NCI-H1417 (cell line): Measurements from ENCODE around the gene OR5K2.

ENCODE experiments used
- DNase-seq, 3 experiments: peaks; one replicate each; lab custom pipeline; 2025; lab: John Stamatoyannopoulos, UW

OR5K2 gene

GRCh38 chr3:98497381-98497780, at the start of gene OR5K2:
TSS of gene OR5K2 (plus strand) at chr3:98497681. CDS start at chr3:98497681, 0 bp downstream.
- DNase-seq: no peak

DNA sequence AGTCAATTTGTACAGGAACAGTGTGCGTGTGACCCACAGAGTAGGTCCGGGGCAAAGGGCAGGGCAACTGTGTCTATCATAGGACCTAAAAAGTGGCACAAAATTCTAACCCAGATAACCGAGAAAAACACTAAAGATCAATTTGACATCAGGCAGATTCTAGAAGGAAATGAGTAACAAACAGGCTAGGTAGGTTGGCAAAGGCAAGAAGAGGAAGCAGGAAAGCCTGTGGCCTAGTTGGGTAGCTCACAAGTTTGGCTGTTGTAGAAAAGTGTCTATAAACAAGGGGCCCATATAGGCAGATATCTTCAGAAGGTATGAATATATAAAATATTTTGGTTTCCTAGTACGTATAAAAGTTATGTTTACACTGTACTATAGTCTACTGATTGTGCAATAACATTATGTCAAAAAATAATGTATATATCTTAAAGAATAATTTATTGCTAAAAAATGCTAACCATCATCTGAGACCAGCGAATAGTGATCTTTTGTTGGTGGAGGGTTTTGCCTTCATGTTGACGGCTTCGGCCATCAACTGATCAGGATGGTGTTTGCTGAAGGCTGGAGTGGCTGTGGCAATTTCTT, 47.8 kb upstream of the OR5K2 start:
- DNase-seq: no peak

GRCh38 chr3:98450372-98450771, 47.1 kb upstream of the OR5K2 start:
- no peak for DNase-seq

- DNase-seq: no peak
These were observed 43.7 kb upstream of the OR5K2 start for GRCh38 chr3:98453827-98454226.

DNA sequence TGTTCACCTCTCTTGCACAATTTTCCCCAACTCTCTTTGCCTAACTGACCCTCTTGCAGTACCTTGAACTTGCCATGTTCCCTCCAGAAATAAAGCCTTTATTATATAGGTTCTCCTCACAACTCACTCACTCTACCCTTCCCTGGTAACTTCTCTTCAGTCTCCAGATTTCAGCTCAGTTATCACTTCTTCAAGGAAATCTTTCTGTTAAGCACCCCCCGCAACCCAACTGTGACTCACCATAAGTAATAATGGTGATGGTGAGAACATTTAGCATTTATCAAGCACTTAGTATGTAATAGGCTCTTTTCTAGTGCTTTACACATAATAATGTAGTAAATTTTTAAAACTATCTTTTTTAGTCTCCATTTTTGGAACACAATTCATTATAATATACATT, 42.6 kb upstream of the OR5K2 start:
- no peak for DNase-seq

- no peak for DNase-seq
These were observed 39.9 kb upstream of the OR5K2 start for GRCh38 chr3:98457543-98457942.

DNA sequence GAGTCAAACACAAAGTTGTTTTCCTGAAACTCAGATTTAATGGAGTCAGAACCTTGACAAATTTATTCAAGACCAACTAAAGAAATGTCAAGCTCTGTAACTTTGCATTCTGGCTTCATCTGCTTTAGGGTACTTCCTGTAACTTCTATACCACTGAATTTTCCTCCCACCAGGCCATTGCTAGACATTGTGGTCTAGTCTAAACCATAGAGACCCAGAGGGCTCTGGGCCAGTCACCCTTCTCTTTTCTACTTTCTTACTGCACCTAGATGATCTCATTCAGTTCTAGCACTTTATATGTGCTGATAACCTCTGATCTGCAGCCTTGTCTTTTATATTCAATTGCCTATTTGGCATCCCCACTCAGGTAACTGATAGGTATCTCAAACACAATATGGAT, 37.3 kb upstream of the OR5K2 start:
- DNase-seq: no peak

DNA sequence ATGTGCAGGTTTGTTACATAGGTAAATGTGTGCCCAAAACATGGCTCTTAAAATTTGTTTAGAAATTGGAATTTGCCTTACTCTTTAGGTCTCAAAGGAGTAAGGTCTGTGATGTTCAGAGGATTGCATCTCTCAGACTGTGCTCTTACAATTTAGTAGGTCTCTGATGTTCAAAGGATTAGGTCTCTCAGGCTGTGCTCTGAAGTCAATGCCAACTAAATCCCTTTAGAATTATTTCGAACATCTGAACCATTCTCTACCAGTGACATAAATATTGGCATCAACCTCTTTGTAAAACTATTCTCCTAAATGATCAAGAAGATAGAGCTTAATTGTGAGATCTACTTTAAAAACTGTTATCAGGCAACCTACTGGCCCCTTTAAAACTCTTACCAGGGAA, 34.6 kb upstream of the OR5K2 start, which contains the start of gene OR5K1:
Gene OR5K1 (plus strand): TSS at position 301 of the 400 bp plus-strand sequence. CDS start 6,376 bp downstream, outside the sequence.
- DNase-seq: no peak

DNA sequence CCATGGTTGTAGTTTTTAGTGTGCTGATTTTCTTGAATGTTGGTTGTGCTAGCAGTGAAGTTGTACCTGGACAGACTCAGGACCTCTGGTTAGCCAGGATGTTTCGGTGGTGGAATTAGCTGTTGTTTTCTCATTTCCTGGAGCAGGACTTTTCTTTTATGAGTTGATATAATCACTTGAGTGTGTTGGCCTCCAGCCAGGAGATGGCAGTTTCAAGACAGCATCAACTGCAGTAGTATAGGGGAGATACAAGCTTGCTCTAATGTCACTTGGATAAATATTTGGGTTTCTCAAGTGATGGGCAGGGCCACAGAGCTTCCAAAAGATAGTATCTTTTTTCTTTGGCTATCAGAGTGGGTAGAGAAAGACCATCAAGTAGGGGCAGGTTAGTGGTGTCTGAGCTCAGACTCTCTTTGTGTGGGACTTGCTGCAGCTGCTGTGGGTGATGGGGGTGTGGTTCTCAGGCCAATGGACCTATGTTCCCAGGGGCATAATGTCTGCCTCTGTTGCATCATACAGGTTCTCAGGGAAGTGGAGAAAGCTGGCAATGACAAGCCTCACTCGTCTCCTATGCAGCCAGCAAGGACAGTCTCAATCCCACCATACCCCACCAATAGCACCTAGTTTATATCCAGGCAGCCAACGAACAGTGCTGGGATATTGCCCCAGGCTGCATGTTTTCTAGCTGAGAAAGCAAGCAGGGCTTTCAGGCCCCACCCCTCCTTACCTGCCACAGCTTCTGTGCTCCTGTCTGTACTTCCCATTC, 14.6 kb upstream of the OR5K2 start:
- DNase-seq: no peak

DNA sequence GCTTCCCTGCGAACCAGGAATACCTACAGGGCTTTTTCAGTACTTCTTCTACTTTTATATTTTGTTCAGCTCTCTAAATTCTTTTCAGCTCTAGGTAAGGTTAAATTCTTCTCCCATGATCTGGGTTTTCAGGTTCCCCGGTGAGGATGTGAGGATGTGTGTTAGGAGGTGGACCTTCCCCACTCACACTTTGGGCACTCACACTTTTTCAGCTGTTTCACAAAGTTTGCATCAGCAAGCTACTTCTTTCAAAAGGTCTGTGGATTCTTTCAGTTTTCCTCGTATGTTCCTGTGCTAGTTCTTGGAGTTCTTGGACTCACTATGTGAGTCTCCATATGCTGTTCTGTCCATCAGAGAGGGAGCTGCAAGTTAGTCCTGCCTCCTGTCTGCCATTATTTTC, 13.9 kb upstream of the OR5K2 start:
- DNase-seq: no peak

- DNase-seq: peak in 1 of 3 experiments; percentile 43
These were observed 2.5 kb downstream of the OR5K2 start for GRCh38 chr3:98500019-98500418.

- no peak for DNase-seq
These were observed 3.8 kb downstream of the OR5K2 start for GRCh38 chr3:98501270-98501669.

GRCh38 chr3:98501863-98502576, 4.5 kb downstream of the OR5K2 start:
- no peak for DNase-seq

GRCh38 chr3:98504539-98504938, 7.1 kb downstream of the OR5K2 start:
- DNase-seq: no peak

DNA sequence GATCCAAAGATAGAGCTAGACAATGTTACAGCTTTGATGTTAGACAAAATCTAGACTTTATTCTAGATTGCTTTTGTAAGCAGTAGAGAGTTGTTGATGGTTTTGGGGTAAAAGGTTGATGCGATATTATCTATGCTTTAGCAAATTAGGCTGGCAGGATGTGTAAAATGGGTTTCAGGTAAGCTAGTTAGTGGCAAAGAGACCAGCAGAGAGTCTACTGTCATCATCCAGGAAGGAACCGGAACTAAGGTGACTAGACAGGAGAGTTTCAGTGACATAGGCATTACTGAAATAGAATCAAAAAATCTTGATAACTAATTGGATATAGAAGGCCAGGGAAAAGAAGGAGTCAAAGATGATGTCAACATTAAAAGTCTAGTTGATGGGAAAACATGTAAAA, 11.1 kb downstream of the OR5K2 start:
- no peak for DNase-seq

DNA sequence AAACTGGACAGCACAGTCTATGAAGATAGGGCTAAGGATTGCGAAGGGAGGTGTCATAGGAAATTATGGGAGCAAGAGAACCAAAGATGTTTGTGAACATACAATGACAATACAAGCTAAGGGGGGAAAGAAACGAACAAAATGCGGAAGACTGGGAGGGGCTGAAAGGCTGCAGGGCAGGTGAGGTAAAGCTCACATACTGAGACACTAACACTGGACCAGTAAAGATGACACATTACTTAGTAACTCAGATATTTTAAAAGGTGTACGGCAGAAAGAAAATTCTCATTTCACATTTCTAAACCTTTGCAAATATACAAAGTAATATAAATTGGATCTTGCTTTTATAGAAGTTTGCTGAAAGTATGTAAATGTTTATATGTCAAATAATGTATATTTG, 15.1 kb downstream of the OR5K2 start:
- no peak for DNase-seq

DNA sequence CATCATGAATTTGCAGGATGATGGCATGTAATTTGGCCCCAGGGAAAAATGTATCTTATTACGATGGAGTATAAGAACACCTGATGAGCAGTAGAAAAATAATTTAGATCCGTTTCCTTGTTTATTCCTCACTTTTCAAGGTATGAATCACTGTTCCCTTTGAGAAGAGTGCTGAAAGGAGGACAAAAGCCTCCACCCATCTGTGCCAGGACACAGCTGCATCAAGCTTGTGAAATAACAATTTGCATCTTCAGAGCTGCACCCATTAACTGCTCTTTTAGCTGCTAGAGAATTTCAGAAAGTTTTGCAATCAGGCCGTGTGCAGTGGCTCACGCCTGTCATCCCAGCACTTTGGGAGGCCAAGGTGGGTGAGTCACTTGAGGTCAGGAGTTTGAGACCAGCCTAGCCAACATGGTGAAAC, 15.6 kb downstream of the OR5K2 start:
- no peak for DNase-seq

GRCh38 chr3:98513736-98514135, 16.3 kb downstream of the OR5K2 start:
- DNase-seq: no peak

- no peak for DNase-seq
These were observed 17.5 kb downstream of the OR5K2 start for GRCh38 chr3:98514948-98515347.

- no peak for DNase-seq
These were observed 21.3 kb downstream of the OR5K2 start for GRCh38 chr3:98518816-98519215.

DNA sequence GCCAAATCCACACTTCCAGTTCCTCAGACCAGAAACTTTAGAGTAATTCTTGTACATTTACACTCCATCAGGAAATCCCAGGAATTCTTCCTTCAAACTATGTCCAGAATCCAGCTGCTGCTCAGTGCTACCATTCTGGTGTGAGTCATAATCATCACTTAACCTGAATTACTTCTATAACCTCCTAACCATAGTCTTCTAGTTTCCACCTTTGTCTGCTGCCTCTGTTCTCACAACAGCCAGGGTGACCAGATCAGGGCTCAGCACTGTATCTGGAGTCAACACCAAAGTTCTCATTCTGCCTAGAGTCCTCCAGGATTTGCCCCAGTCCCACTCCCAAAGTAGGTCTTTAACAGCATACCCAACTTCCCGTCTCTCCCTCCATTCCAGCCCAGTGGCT, 21.9 kb downstream of the OR5K2 start:
- DNase-seq: no peak

GRCh38 chr3:98521897-98522543, 24.5 kb downstream of the OR5K2 start:
- peak; percentile 53 to 72 (median 69) for DNase-seq
